GM21825 (cell line): ENCODE results near the gene OGFR.

Experiments
- ATAC-seq: cut with Tn5 transposase; IDR thresholded peaks from one replicate; pipeline ENCODE4 v1.9.1; 2021; ENCODE audit warnings: mild to moderate bottlenecking, moderate library complexity; ENCODE audit not compliant: unreplicated experiment

The OGFR gene

DNA sequence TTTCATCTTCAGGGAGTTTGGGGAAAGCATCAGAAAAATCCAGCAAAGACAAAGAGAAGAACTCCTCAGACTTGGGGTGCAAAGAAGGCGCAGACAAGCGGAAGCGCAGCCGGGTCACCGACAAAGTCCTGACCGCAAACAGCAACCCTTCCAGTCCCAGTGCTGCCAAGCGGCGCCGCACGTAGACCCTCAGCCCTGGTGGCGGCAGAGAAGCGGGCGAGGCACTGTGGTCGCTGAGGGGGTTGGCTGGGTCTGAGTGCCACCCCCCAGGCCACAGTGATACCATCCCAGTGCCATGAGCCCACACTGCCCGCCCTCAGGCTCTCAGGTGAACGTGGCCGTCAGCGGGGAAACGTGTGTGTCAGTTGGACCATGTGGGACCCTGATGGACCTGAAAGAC, 5.2 kb upstream of the OGFR start:
- ATAC-seq = no peak

DNA sequence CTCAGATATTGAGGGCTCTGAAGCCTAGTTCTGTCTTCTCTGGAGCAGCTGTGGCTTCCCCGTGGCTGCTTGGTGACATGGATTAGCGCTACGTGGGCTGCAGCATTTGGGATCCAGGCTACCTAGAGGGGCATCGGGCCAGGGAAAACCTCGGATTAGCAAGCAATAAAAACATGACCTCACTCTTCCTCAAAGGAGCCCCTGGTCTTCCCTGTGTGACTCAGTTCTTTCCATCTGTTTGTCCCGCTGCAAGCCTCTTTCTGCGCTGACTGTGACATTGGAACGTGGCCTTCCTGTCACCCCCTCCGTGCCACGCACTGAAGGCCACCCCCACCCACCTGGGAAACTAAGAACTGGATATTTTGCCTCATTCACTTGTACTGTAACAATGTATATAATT, 4.8 kb upstream of the OGFR start:
- ATAC-seq = no peak

GRCh38 chr20:62800314-62801259, 4.0 kb upstream of the OGFR start:
- ATAC-seq = no peak

- ATAC-seq = no peak
Measured at GRCh38 chr20:62801284-62802010, 3.2 kb upstream of the OGFR start.

- no peak for ATAC-seq
Measured at GRCh38 chr20:62802026-62802712, 2.5 kb upstream of the OGFR start.

DNA sequence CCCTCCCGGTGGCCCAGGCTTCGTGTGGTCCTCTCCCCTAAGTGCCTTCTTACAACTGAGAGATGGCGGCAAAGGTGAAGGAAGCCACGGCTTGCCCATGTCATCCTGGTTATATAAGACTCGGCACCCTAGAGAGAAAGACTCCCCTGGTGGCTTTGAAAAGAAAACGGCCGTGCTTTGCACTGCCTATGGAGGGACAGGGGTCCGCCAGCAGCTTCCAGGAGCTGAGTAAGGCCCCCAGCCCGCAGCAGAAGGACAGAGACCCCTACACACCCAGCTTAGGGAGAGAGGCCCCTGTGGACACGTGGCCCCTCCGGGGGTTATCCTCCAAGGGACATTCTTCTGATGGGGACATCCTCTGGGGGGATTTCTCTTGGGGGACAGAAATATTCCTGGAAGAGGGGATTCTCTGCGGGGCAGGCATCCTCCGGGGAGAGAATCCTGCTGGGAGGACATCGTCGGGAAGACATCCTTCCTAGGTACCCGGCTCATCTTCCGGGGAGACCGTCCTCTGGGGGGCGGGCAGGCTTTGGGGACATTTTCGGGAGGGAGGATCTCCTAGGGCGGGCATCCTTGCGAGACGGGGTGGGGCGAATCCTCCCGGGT, 511 bp upstream of the OGFR start:
- no peak for ATAC-seq

DNA sequence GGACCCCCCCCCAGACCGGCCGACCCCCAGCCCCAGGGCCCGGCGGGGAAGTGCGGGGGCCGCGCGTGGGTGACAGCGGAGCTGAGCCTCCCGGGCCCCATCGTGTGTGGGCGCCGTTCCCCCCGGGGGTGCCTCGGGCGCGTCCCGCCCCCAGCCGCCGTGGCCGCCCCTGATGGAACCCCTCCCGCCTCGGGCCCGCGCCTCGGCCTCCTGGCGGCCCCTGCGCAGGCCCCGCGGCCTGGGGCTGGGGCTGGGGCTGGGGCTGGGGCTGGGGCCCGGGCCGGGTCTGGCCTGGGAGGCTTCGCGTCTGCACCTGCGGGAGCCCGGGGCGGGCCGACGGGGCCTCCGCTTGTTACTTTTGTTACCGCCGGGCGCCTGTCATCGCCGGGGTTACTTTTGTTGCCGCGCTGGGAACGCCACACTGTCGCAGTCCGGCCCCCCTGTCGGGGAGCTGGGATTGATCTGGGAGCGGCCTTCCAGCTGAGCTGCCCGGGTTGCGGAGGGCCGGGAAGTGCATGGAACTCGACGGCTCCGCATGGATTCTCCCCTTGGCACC, 598 bp downstream of the OGFR start:
- no peak for ATAC-seq

DNA sequence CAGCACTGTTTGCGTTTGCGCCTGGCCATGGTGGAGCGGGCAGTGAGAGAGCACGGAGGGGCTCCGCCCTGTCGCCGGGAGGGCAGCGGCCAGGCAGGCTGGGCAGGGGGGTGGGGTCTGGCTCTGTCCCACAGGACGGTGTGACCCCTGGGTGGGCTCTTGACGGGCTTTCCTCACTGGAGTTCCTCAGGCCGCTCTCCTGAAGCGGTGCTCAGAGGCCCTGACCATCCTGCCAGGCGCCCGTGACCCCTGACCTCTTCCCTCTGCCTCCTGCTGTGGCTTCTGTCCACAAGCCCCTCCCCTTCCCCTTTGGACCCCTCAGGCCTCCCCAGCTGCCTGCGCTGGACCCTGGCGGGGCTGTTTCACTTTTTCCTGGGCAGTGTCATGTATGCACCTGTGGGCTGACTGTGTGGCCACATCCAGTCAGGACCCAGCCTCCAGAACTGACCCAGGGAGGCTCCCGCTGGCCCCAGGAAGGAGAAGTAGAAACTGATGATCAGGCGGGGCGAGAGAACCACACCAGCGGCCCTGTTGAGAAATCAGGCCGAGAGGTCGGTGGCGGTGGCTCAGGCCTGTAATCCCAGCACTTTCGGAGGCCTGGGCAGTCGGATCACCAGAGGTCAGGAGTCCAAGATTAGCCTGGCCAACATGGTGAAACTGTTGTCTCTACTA, 1.2 kb downstream of the OGFR start:
- ATAC-seq = no peak

GRCh38 chr20:62806383-62807050, 1.9 kb downstream of the OGFR start:
- no peak for ATAC-seq

GRCh38 chr20:62807444-62808210, 3.0 kb downstream of the OGFR start:
- no peak for ATAC-seq

- ATAC-seq = no peak
Measured at GRCh38 chr20:62808211-62808865, 3.7 kb downstream of the OGFR start.

DNA sequence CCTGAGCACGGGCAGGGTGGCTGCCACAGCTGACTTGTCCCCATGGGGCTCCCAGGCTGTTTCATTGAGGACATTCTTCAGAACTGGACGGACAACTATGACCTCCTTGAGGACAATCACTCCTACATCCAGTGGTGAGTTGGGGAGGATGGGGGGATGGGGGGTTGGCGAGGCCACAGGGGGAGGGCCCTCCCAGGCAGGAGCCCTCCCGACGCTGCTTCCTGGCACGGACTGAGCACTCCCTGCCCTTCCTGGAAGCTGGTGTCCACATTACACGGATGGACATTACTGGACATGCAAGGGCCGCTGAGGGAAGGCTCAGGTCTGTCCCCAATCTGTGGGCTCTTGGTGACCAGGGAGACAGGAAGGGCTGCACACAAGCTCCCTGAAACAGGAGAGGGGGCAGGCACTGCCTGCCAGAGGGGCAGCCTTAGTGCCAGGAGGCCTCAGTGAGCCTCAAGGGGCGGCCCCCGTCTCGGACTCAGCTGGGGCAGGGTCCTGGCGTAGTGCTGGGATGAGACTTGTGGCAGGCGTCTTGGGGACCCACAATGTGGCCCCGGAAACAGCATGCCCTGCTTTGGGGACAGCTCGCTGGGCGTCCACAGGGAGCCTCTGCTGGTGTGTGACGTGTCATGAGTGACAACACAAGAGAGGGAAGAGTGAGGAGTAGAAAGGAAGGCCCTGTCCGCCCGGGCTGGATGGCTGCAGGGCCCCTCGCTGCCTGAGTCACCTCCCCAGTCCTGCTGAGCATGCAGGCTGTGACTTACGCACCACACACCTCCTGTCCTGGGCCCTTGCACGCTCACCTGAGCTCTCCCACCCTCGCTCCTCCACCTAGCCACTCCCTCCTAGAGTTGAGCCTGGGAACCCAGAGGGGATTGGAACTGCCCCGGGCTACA, 5.1 kb downstream of the OGFR start:
- ATAC-seq = no peak

- ATAC-seq = no peak
Measured at GRCh38 chr20:62811320-62811719, 6.7 kb downstream of the OGFR start.

DNA sequence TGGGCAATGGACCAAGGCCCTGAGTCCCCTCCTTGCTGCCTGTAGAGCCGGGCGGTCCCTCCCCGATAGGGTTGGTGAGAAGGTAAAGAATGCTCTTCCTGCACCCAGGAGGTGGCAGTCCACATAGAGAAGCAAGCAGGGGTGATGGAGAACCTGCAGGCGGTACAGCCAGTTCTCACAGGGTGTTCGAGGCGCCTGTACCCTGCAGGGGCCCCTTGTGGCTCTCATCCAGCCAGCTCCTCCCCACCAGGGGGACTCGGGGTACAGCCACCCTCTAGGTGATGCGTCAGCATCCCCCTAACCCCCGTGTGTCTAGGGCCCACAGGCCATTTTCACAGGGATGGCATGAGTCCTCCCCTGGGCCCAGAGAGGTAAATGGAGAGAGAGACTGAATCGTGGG, 7.1 kb downstream of the OGFR start:
- no peak for ATAC-seq

- ATAC-seq = no peak
Measured at GRCh38 chr20:62812181-62812906, 7.7 kb downstream of the OGFR start.

GRCh38 chr20:62812907-62813200, 8.2 kb downstream of the OGFR start:
- ATAC-seq = no peak

GRCh38 chr20:62813588-62813987, 9.0 kb downstream of the OGFR start:
- ATAC-seq = no peak
